Esophagus muscularis mucosa (tissue), 4 donors: ENCODE results near the gene PRR14. TPM values are rescaled to one million over a fixed set of nuclear protein-coding genes. Genes with fewer than 3 reads are reported as not detected.
A peak's percentile ranks its signal among the peaks of the same experiment; 100 is the strongest.

Source experiments
- DNase-seq: peaks from one replicate; pipeline ENCODE4 v3.0.0-alpha.2; 2017; ENCODE audit errors: extremely low spot score
- H3K27ac ChIP-seq, 4 donors: fragments of 200-600 bp; sonication (generic); replicated peaks in 1 of 4; 1 replicate in 3 of 4; 2 replicates in 1 of 4; pipeline ENCODE4 v1.5.1; 2016 to 2019; ENCODE audit warnings: mild to moderate bottlenecking in 1 of 4
- H3K27me3 ChIP-seq, 4 donors: fragments of 200-600 bp; sonication (generic); one replicate each; pipeline versions ENCODE4 v1.5.1 to v1.6.0; 2016 to 2019
- H3K36me3 ChIP-seq, 4 donors: fragments of 200-600 bp; sonication (generic); one replicate each; pipeline ENCODE4 v1.5.1; 2016 to 2019
- H3K4me1 ChIP-seq, 4 donors: fragments of 200-600 bp; sonication (generic); one replicate each; pipeline ENCODE4 v1.5.1; 2016 to 2019
- H3K4me3 ChIP-seq, 4 donors: fragments of 200-600 bp; sonication (generic); 1 replicate in 2 of 4; 2 replicates in 2 of 4; pipeline ENCODE4 v1.5.1; 2016 to 2019; ENCODE audit warnings: mild to moderate bottlenecking in 4 of 4, moderate library complexity in 1 of 4
- H3K9me3 ChIP-seq, 4 donors: fragments of 200-600 bp; sonication (generic); 1 replicate in 3 of 4; 2 replicates in 1 of 4; pipeline ENCODE4 v1.5.1; 2016 to 2019
- EP300 ChIP-seq: sonication (generic); formaldehyde crosslinking; IDR thresholded peaks from one replicate; pipeline ENCODE4 v1.6.1; 2017; ENCODE audit warnings: antibody characterized with exemption
- POLR2A ChIP-seq: fragments of 450-650 bp; IDR thresholded peaks from one replicate; pipeline ENCODE4 v1.6.1; 2017; ENCODE audit warnings: antibody characterized with exemption, moderate library complexity, mild to moderate bottlenecking, low read depth
- POLR2AphosphoS5 ChIP-seq, 2 donors: sonication (generic); formaldehyde crosslinking; IDR thresholded peaks; one replicate each; pipeline ENCODE4 v1.6.1; 2017; ENCODE audit warnings: antibody characterized with exemption in 2 of 2
- WGBS: methylation state at CpG from one replicate; pipeline ENCODE4 v1.1.5; 2018; 5-methylcytosine and 5-hydroxymethylcytosine counted together
- intact Hi-C: fragments of 100-400 bp; cut with DNase I; formaldehyde crosslinking; loops from one replicate; pipeline ENCODE4 v1.15.1; 2023
- total RNA-seq, 4 donors: library from RNA; depleted of rRNA; stranded (reverse); fragments of >200 nt; gene quantifications; one replicate each; pipeline versions ENCODE4 v1.1.0 to v1.2.1, GENCODE V29; 2016
- TF ChIP-seq, protein P1 (sequence below), 3 experiments: fragments of 200-600 bp in 2 of 3; fragments of 450-650 bp in 1 of 3; sonication (generic) in 2 of 3; IDR thresholded peaks; one replicate each; pipeline ENCODE4 v1.5.1; 2017 to 2019; ENCODE audit warnings: antibody characterized with exemption in 3 of 3, mild to moderate bottlenecking in 2 of 3, moderate library complexity in 1 of 3

The PRR14 gene
- 10 to 100 TPM; 30.3 to 54.0 (median 41.2) TPM for total RNA-seq

GRCh38 chr16:30650369-30651123 lies at the start of gene PRR14:
PRR14 (plus strand) TSS chr16:30650960; CDS start chr16:30651646, 686 bp downstream.
- intact Hi-C loops, result no loop called here
- peak; percentile 31 for TF ChIP-seq POLR2A
- TF ChIP-seq POLR2AphosphoS5 (IDR thresholded peaks at IDR 0.05), result peak in 1 of 2 donors; percentile 86
- TF ChIP-seq, protein P1, sequence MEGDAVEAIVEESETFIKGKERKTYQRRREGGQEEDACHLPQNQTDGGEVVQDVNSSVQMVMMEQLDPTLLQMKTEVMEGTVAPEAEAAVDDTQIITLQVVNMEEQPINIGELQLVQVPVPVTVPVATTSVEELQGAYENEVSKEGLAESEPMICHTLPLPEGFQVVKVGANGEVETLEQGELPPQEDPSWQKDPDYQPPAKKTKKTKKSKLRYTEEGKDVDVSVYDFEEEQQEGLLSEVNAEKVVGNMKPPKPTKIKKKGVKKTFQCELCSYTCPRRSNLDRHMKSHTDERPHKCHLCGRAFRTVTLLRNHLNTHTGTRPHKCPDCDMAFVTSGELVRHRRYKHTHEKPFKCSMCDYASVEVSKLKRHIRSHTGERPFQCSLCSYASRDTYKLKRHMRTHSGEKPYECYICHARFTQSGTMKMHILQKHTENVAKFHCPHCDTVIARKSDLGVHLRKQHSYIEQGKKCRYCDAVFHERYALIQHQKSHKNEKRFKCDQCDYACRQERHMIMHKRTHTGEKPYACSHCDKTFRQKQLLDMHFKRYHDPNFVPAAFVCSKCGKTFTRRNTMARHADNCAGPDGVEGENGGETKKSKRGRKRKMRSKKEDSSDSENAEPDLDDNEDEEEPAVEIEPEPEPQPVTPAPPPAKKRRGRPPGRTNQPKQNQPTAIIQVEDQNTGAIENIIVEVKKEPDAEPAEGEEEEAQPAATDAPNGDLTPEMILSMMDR (IDR thresholded peaks at IDR 0.05), result peak in 2 of 3 experiments; percentile 39 to 51
- no peak for TF ChIP-seq EP300
- Histone ChIP-seq H3K36me3 (peaks cover 31 to 34% (median 33%) of the 10 kb centered on the region in 4 donors), H3K27ac (peak within 1 kb of the TSS; percentile 95 to 99 (median 97)), H3K4me3 (peak within 1 kb of the TSS; percentile 82 to 96 (median 86)), H3K4me1 (peaks cover 17 to 38% (median 37%) of the 10 kb centered on the region in 4 donors), H3K27me3 (no peaks in the 10 kb centered on the region), H3K9me3 (no peaks in the 10 kb centered on the region)
- peak; percentile 100 for DNase-seq
- 1% methylated on average over 45 of the region's 53 CpGs for WGBS

- Histone ChIP-seq H3K4me1 (peaks cover 8 to 23% (median 12%) of the 10 kb centered on the region in 4 donors), H3K4me3 (no peak overlapping the region), H3K9me3 (no peaks in the 10 kb centered on the region), H3K27ac (peak overlapping the region in 2 of 4 donors; percentile 2 to 8), H3K36me3 (peaks cover 25 to 49% (median 45%) of the 10 kb centered on the region in 4 donors), H3K27me3 (no peaks in the 10 kb centered on the region)
- 75% methylated on average over 4 of the region's 4 CpGs for WGBS
- intact Hi-C loops, result no loop called here
- no peak for DNase-seq
- no peak for TF ChIP-seq EP300
- TF ChIP-seq POLR2AphosphoS5 (IDR thresholded peaks at IDR 0.05), result no peak
Observed at GRCh38 chr16:30601966-30602365, 48.8 kb upstream of the PRR14 start.

GRCh38 chr16:30602616-30603277 lies 48.0 kb upstream of the PRR14 start:
- peak overlapping the region in 1 of 4 donors; percentile 2 for H3K27ac ChIP-seq
- no peak for TF ChIP-seq POLR2AphosphoS5 (IDR thresholded peaks at IDR 0.05)
- TF ChIP-seq POLR2A, result no peak
- TF ChIP-seq, protein P1 (IDR thresholded peaks at IDR 0.05), result no peak
- TF ChIP-seq EP300, result no peak
- no peaks in the 10 kb centered on the region for H3K9me3 ChIP-seq
- no peak for DNase-seq
- no peak overlapping the region for H3K4me3 ChIP-seq
- WGBS, result 76% methylated on average over 4 of the region's 4 CpGs
- H3K36me3 ChIP-seq, result peaks cover 27 to 57% (median 52%) of the 10 kb centered on the region in 4 donors
- intact Hi-C loops, result no loop called here
- peaks cover 8 to 30% (median 16%) of the 10 kb centered on the region in 4 donors for H3K4me1 ChIP-seq
- H3K27me3 ChIP-seq, result no peaks in the 10 kb centered on the region

DNA sequence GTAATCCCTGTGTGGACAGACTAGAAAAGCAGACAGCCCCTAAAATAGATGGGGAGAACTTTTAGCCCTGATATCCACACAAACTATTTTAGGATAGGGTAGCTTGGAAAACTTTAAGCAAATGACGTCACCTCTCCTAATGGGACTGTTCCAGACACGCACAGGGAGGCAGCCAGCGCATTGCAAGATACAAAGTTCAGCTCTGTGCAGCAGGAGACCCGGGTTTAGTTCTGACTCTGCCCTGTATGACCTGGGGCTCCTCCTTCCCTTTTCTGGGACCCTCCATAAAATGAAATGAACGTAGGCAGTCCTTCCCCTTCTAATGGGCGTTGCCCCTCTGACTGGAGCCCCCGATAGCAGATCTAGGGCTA lies 46.8 kb upstream of the PRR14 start:
- Histone ChIP-seq H3K9me3 (no peaks in the 10 kb centered on the region), H3K4me3 (no peak overlapping the region), H3K27ac (no peak overlapping the region), H3K27me3 (no peaks in the 10 kb centered on the region), H3K4me1 (peaks cover 13 to 39% (median 27%) of the 10 kb centered on the region in 4 donors), H3K36me3 (peaks cover 28 to 65% (median 60%) of the 10 kb centered on the region in 4 donors)
- no peak for DNase-seq
- TF ChIP-seq POLR2A (no peak), POLR2AphosphoS5 (IDR thresholded peaks at IDR 0.05) (no peak), EP300 (no peak)
- TF ChIP-seq, protein P1 (IDR thresholded peaks at IDR 0.05), result no peak
- intact Hi-C loops, result no loop called here
- WGBS, result 82% methylated on average over 4 of the region's 7 CpGs

DNA sequence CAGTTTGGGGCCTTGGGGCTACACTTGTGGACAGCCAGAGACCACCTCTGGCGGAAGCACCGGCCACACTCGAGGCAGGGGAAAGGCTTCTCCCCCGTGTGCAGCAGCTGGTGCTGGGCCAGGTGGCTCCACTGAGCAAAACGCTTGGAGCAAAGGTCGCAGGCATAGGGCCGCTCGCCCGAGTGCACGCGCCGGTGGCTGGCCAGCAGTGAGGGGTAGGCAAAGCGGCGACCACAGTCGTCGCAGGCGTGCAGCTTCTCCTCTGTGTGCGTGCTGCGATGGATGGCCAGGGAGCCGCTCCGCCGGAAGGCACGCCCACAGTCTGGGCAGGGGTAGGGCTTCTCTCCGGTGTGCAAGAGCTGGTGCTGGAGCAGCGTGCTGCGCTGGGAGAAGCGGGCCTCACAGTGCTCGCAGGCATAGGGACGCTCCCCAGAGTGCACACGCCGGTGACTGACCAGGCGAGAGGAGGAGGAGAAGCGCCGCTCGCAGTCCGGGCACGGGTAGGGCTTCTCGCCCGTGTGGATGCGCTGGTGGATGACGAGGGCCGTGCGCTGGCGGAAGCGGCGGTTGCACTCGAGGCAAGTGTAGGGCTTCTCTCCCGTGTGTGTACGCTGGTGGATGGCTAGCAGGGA lies 46.3 kb upstream of the PRR14 start:
- intact Hi-C loops, result no loop called here
- Histone ChIP-seq H3K9me3 (no peaks in the 10 kb centered on the region), H3K27me3 (no peaks in the 10 kb centered on the region), H3K27ac (no peak overlapping the region), H3K4me1 (peaks cover 16 to 44% (median 32%) of the 10 kb centered on the region in 4 donors), H3K4me3 (no peak overlapping the region), H3K36me3 (peaks cover 28 to 65% (median 60%) of the 10 kb centered on the region in 4 donors)
- TF ChIP-seq POLR2AphosphoS5 (IDR thresholded peaks at IDR 0.05) (no peak), POLR2A (no peak), EP300 (no peak)
- TF ChIP-seq, protein P1 (IDR thresholded peaks at IDR 0.05), result no peak
- DNase-seq, result no peak
- WGBS, result 98% methylated on average over 41 of the region's 49 CpGs
